Measurements from ENCODE around the gene RFLNA. TPM values are rescaled to one million over a fixed set of nuclear protein-coding genes. Genes with fewer than 3 reads are reported as not detected.

RFLNA gene
- total RNA-seq, 2 experiments from 2014 or later: not detected

DNA sequence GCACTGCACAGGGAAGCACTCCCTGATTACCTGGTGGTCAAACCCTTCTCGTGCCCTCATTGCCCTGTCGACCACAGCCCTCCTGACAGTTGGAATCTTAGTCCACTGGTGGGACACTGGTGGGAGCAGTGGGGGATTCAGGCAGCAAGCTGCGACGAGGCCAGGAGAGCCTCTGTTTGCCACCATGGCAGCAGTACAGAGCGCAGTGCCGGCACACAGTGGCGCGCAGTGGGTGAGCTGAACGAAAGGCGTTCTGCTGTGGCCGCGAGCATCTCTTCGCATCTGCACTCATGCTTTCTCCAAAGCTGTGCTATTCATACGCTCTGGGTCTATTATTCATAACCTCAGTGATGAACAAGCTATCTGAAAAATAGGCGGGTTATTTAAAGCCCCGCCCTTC, 14.3 kb downstream of the RFLNA start:
- no peaks in the 10 kb centered on the region for H3K4me1 Mint-ChIP-seq (ENCODE audit: low read depth)
- H3K27ac Mint-ChIP-seq: no peak overlapping the region
- ChIA-PET CTCF (no interaction called here), POLR2A (no interaction called here)
- TF ChIP-seq, protein P1, sequence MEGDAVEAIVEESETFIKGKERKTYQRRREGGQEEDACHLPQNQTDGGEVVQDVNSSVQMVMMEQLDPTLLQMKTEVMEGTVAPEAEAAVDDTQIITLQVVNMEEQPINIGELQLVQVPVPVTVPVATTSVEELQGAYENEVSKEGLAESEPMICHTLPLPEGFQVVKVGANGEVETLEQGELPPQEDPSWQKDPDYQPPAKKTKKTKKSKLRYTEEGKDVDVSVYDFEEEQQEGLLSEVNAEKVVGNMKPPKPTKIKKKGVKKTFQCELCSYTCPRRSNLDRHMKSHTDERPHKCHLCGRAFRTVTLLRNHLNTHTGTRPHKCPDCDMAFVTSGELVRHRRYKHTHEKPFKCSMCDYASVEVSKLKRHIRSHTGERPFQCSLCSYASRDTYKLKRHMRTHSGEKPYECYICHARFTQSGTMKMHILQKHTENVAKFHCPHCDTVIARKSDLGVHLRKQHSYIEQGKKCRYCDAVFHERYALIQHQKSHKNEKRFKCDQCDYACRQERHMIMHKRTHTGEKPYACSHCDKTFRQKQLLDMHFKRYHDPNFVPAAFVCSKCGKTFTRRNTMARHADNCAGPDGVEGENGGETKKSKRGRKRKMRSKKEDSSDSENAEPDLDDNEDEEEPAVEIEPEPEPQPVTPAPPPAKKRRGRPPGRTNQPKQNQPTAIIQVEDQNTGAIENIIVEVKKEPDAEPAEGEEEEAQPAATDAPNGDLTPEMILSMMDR (IDR thresholded peaks at IDR 0.05): no peak
- no peaks in the 10 kb centered on the region for H3K9me3 Mint-ChIP-seq
- intact Hi-C loops (cut with DNase I, micrococcal nuclease): no loop called here
- peaks cover 0 to 7% of the 10 kb centered on the region in 2 experiments for H3K9me3 ChIP-seq (ENCODE audit: control insufficient read depth in 1 of 2, insufficient read depth in 1 of 2, low read length in 2 of 2)
- ATAC-seq (ENCODE audit: poor library complexity): no peak
- no peaks in the 10 kb centered on the region for H3K27me3 ChIP-seq (ENCODE audit: control insufficient read depth in 1 of 2, insufficient read depth in 2 of 2, low read length in 2 of 2)
- H3K4me1 ChIP-seq (ENCODE audit: insufficient read depth, low read length): no peaks in the 10 kb centered on the region
- no peaks in the 10 kb centered on the region for H3K27me3 Mint-ChIP-seq
- DNase-seq: no peak
- H3K36me3 ChIP-seq (ENCODE audit: insufficient read depth, low read length): no peaks in the 10 kb centered on the region
- no peak overlapping the region for H3K27ac ChIP-seq (ENCODE audit: low read depth in 1 of 2, low read length in 2 of 2)
- H3K4me3 ChIP-seq (ENCODE audit: low read length): no peak overlapping the region
- H3K4me3 Mint-ChIP-seq: no peak overlapping the region
- no peaks in the 10 kb centered on the region for H3K36me3 Mint-ChIP-seq (ENCODE audit: low read depth)

DNA sequence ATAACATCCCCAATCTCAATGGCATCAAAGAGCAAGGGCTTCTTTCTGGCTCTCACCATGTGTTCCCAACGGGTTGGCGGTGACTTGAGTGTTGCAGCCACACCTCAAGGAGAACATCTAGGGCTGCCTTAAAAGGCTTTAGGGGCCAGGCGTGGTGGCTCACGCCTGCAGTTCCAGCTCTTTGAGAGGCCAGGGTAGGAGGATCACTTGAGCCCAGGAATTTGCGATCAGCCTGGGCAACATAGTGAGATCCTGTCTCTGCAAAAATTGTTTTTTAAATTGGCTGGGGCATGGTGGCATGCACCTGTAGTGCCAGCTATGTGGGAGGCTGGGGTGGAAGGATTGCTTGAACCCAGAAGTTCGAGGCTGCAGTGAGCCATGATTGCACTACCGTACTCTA, 14.9 kb downstream of the RFLNA start:
- intact Hi-C loops (cut with DNase I, micrococcal nuclease): no loop called here
- Mint-ChIP-seq H3K36me3 (ENCODE audit: low read depth) (no peaks in the 10 kb centered on the region), H3K4me1 (ENCODE audit: low read depth) (no peaks in the 10 kb centered on the region), H3K27me3 (no peaks in the 10 kb centered on the region), H3K4me3 (no peak overlapping the region), H3K9me3 (no peaks in the 10 kb centered on the region), H3K27ac (no peak overlapping the region)
- ATAC-seq (ENCODE audit: poor library complexity) (no peak), DNase-seq (no peak)
- Histone ChIP-seq H3K36me3 (ENCODE audit: insufficient read depth, low read length) (no peaks in the 10 kb centered on the region), H3K27ac (ENCODE audit: low read depth in 1 of 2, low read length in 2 of 2) (no peak overlapping the region), H3K4me1 (ENCODE audit: insufficient read depth, low read length) (no peaks in the 10 kb centered on the region), H3K9me3 (ENCODE audit: control insufficient read depth in 1 of 2, insufficient read depth in 1 of 2, low read length in 2 of 2) (peaks cover 0 to 7% of the 10 kb centered on the region in 2 experiments), H3K4me3 (ENCODE audit: low read length) (no peak overlapping the region), H3K27me3 (ENCODE audit: control insufficient read depth in 1 of 2, insufficient read depth in 2 of 2, low read length in 2 of 2) (no peaks in the 10 kb centered on the region)
- CTCF ChIA-PET: no interaction called here
- POLR2A ChIA-PET: no interaction called here
- TF ChIP-seq, protein P1 (IDR thresholded peaks at IDR 0.05): no peak

DNA sequence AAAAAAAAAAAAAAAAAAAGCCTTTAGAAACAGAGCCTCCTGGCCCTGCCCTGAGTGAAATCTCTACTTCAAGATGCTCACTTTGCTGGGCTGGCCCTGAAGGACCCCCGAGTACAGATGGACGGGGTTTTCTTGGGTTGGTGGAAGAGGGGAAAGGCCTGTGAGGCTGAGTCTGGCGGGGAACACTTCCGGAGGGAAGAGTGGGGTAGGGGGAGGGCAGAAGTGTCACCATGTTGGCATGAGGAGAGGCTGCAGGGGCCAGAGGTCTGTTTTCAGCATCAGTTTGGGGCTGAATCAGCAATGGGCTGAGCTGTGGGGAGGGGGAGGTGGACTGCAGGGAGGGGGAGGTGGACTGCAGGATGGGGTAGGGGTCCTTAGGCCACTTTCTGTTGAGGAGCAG, 15.3 kb downstream of the RFLNA start:
- H3K27me3 Mint-ChIP-seq: no peaks in the 10 kb centered on the region
- H3K4me3 ChIP-seq (ENCODE audit: low read length): no peak overlapping the region
- intact Hi-C loops (cut with DNase I, micrococcal nuclease): no loop called here
- no peaks in the 10 kb centered on the region for H3K4me1 ChIP-seq (ENCODE audit: insufficient read depth, low read length)
- DNase-seq (no peak), ATAC-seq (ENCODE audit: poor library complexity) (no peak)
- no peaks in the 10 kb centered on the region for H3K4me1 Mint-ChIP-seq (ENCODE audit: low read depth)
- H3K4me3 Mint-ChIP-seq: no peak overlapping the region
- TF ChIP-seq, protein P1 (IDR thresholded peaks at IDR 0.05): no peak
- H3K9me3 Mint-ChIP-seq: no peaks in the 10 kb centered on the region
- CTCF ChIA-PET: no interaction called here
- no peaks in the 10 kb centered on the region for H3K36me3 ChIP-seq (ENCODE audit: insufficient read depth, low read length)
- peaks cover 0 to 7% of the 10 kb centered on the region in 2 experiments for H3K9me3 ChIP-seq (ENCODE audit: control insufficient read depth in 1 of 2, insufficient read depth in 1 of 2, low read length in 2 of 2)
- POLR2A ChIA-PET: no interaction called here
- no peak overlapping the region for H3K27ac Mint-ChIP-seq
- H3K36me3 Mint-ChIP-seq (ENCODE audit: low read depth): no peaks in the 10 kb centered on the region
- no peak overlapping the region for H3K27ac ChIP-seq (ENCODE audit: low read depth in 1 of 2, low read length in 2 of 2)
- H3K27me3 ChIP-seq (ENCODE audit: control insufficient read depth in 1 of 2, insufficient read depth in 2 of 2, low read length in 2 of 2): no peaks in the 10 kb centered on the region

Measured in CD4-positive, alpha-beta T cell (primary cell).